Measurements from ENCODE around the gene EVC.

EVC gene

GRCh38 chr4:5710961-5711478 is at the start of gene EVC:
TSS of gene EVC (plus strand) at chr4:5711201. CDS start at chr4:5711381, 180 bp downstream.
- DNase-seq (ENCODE audit: low spot score): no peak

- no peak for DNase-seq (ENCODE audit: low spot score)
Observed at GRCh38 chr4:5661237-5661636, 49.8 kb upstream of the EVC start.

GRCh38 chr4:5662555-5662954 is 48.4 kb upstream of the EVC start:
- DNase-seq (ENCODE audit: low spot score): no peak

DNA sequence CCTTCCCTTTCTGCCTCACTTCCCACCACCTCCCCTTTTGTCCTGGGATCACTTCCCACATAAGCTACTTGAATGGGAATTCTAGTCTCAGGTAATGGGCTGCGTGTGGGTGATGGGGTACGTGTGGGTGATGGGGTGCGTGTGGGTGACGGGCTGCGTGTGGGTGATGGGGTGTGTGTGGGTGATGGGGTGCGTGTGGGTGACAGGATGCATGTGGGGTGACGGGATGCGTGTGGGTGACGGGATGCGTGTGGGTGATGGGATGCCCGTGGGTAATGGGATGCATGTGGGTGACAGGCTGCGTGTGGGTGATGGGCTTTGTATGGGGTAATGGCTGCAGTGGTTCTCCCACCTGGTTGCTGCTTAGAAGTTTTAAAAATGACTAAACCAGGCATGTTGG is 46.2 kb upstream of the EVC start:
- DNase-seq (ENCODE audit: low spot score): no peak

- DNase-seq (ENCODE audit: low spot score): no peak
Observed at GRCh38 chr4:5666741-5667140, 44.3 kb upstream of the EVC start.

DNA sequence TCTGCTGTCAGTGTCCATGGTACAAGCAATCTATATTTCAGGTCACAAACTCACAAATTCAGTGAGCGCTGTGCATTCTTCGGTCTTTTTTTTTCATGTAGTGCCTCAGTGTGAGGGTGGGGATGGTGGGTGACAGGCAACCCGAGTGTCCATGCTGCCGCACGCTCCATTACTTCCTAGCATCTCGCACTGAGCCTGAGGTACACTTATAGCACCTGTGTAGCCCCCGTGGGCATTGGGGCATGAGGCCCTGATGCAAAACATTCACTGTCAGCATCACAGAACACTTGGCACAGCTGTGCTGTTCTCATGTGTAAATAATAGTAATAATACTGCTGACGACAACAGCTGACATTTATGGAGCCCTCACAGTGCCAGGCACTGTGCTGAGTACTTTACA is 34.2 kb upstream of the EVC start:
- no peak for DNase-seq (ENCODE audit: low spot score)

- peak; percentile 9 for DNase-seq (ENCODE audit: low spot score)
Observed at GRCh38 chr4:5678977-5679376, 32.0 kb upstream of the EVC start.

DNA sequence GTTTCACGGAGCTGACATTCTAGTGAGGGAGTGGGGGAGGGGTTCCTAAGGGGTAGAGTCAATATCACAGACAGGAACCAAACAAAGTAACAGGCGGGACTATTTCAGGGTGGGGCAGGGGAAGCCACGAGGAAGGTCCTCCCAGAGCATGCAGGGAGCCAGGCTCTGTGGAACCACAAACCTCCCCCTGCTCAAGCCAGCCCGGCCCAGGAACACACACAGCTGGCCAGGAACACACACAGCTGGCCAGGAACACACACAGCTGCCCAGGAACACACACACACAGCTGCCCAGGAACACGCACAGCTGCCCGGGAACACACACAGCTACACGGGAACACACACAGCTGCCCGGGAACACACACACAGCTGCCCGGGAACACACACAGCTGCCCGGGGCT is 27.4 kb upstream of the EVC start:
- no peak for DNase-seq (ENCODE audit: low spot score)

DNA sequence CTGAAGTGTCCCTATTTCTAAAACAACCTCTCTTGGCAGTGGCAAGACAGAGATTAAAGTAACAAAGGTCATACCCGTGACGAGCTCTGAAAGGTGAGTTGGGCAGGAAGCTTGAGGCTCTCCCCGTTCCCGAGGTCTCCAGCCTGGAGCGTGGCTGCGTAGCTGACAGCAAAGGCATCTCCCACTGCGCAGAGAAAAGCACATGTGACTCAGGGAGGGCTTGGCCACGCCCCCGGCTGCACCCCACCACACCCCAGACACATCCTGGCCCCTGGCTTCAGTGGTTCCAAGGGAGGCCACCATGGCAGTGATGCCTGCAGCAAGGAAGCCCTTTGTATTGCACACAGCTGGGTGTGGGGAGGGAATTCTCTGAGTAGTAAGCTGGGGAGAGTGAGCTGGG is 25.7 kb upstream of the EVC start:
- DNase-seq (ENCODE audit: low spot score): no peak

- DNase-seq (ENCODE audit: low spot score): no peak
Observed at GRCh38 chr4:5686338-5686737, 24.7 kb upstream of the EVC start.

DNA sequence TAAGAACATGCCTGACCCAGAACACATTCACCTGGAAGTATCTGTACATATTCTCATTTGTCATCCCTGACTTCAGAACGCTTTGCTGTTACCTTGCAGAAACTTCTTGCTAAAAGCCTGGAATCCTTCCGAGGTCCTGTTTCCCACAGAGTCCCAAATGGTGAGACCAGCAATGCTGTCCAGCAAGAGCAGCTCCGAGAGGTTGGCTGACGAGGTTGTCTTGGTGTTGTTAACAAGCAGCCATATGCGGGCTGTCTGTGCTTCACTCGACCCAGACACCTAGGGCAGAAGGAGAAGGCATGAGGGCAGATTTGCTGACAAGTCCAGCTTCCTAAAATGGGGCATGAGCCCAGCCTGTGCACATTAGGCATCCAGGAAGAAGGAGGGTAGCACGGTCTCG is 21.9 kb upstream of the EVC start:
- no peak for DNase-seq (ENCODE audit: low spot score)

- DNase-seq (ENCODE audit: low spot score): no peak
Observed at GRCh38 chr4:5691491-5692132, 19.4 kb upstream of the EVC start.

DNA sequence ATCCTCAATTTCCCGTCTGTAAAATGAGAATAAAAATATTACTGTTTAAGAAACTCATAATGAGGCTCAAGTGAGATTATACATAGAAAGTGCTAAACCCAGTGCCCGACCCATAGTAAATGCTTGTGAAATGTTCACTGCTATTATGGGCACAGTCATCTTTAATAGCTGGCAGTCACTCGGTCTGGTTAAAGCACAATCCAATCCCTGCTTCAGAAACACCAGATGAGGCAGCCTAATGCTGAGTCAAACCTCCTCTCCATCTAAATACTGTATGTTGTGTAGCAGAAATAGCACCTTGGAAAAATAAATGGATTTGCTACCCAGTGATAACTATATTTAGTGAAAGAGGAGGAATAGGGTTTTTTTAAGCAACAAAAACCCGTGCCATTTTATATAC is 17.1 kb upstream of the EVC start:
- peak; percentile 34 for DNase-seq (ENCODE audit: low spot score)

GRCh38 chr4:5696341-5696740 is 14.7 kb upstream of the EVC start:
- DNase-seq (ENCODE audit: low spot score): no peak

DNA sequence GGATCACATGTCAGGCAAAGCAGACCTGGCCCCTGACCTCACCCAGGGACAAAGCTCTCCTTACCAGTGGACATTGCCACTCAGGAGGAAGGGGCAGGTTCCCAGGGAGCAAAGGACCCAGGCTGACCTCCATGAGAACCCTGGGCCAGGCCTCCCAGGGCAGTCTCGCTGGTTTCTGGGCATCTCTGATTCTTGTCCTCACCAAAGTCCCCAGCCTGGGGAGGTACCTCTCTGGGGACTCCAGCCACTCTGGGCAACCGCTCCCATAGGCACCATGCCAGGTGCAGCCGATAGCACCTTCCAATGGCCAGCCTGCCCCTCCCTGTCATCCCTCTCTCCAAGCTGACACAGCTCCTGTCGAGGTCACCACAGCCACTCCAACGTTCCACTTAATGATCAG is 10.5 kb upstream of the EVC start:
- no peak for DNase-seq (ENCODE audit: low spot score)

- no peak for DNase-seq (ENCODE audit: low spot score)
Observed at GRCh38 chr4:5701971-5702370, 9.0 kb upstream of the EVC start.

GRCh38 chr4:5703831-5704230 is 7.2 kb upstream of the EVC start:
- no peak for DNase-seq (ENCODE audit: low spot score)

DNA sequence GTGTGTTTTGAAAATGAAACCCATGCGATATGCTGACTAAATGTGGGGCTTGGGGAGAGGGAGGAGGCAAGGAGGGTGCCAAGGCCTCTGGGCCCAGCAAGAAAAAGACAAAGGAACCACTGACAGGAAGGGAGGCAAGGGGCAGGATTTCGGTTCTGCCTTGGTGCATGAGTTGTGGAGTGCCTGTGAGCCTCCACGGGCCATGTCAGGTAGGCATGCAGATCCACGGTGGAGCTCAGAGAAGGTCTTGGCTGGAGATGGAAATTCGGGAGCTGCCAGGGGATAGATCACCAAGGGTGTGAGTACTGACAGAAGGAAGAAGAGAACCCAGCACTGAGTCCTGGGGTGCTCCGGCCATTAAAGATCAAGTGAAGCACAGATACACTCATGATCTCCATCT is 6.7 kb upstream of the EVC start:
- no peak for DNase-seq (ENCODE audit: low spot score)

DNA sequence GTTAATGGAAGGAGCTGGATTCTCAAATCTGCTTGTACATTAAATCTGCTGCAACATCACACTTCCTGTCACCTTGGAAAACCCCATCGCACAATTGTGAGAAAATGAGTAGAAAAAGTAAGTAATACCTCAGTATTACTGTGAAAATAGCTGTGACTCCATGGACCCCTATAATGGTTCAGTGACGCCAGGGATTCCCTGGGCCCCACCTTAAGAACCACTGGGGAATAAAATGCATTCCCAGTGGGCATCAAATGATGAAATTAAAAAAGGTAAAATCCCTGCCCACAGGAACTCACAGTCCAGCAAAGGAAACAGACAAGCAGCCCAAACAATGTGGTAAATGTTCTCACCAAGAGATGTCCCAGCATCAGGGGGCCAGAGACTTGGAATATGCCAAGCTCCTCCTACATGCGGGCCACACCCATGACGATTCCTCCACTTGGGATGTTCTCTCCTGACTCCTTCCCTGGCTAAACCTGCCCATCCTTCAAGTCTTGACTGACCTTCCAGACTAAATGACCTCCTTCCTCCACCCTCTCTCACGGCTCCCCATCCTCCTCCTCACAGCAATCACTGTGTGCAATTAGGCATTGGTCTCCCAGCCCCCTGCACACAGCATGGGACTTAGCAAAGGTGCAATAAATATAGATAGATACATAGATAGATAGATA is 5.2 kb upstream of the EVC start:
- DNase-seq (ENCODE audit: low spot score): no peak

GRCh38 chr4:5706486-5707290 is 4.3 kb upstream of the EVC start:
- DNase-seq (ENCODE audit: low spot score): no peak

- no peak for DNase-seq (ENCODE audit: low spot score)
Observed at GRCh38 chr4:5707366-5707765, 3.6 kb upstream of the EVC start.

DNA sequence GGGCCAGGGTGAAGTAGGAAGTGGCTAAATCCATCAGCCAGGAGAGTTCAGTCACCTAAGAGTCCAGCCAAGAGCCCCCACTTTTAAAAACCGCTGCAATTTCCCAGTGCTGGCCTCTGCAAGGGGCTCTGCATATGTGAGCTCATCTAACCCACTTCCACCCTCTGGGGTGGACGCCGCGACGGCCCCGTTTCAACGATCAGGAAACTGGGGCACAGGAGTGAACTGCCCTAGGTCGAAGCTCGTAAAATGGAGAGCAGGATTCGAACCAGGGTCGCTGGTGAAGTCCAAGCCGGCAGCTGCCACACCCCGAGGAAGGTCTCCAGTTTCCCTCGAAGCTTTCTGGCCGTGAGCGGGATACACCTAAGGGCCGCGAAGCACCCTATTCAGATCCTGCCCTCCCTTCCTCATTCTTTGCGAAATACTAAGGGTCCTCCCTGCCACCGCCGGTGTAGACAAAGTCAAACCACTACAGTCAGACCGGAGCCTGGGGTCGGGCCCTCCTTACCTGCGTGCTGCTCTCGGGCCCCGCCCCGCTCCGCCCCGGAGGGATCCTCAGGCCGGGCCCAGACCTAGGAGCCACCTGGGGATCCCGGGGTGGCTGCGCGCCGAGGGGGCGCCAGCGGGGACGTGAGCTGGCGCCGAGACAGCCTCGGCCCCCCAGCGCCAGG is 3.1 kb upstream of the EVC start:
- DNase-seq (ENCODE audit: low spot score): no peak
